HepG2 (cell line): ENCODE measurements around the gene PRR11. TPM values are rescaled to one million over a fixed set of nuclear protein-coding genes. Genes with fewer than 3 reads are reported as not detected.

Source experiments
- ATAC-seq: fragments of 200-7000 bp; cut with Tn5 transposase; 3 replicates; pipeline ENCODE4 v1.9.1; 2020; ENCODE audit warnings: mild to moderate bottlenecking, moderate library complexity
- BruUV-seq: library from RNA; stranded (reverse); fragments of 400-500 nt; replicated peaks from 2 replicates; lab custom pipeline; 2021; lab: Mats Ljungman, UMichigan
- CTCF ChIA-PET: fragments of 300-600 bp; formaldehyde crosslinking; extraction: SDS; loops from one replicate; lab custom pipeline; 2021; ENCODE audit warnings: low total read pairs, inconsistent platforms, low intra/inter-chr PET ratio; lab: Yijun Ruan, JAX
- POLR2A ChIA-PET: fragments of 350-600 bp; sonication (Branson Sonifier 250); formaldehyde crosslinking; loops from one replicate; lab custom pipeline; 2020; ENCODE audit warnings: antibody characterized with exemption, inconsistent platforms; lab: Yijun Ruan, JAX
- DNase-seq: peaks from one replicate; pipeline ENCODE4 v3.0.0-alpha.2; 2015; ENCODE audit warnings: low spot score
- FAIRE-seq: peaks from 3 replicates; lab custom pipeline; 2011; peaks lifted over from hg19 to GRCh38; lab: Jason Lieb, UNC
- H2AFZ ChIP-seq: one replicate; pipeline ENCODE4 v1.6.1; 2011; ENCODE audit warnings: low read length, inconsistent platforms
- H3K27ac ChIP-seq: fragments of 300-600 bp; 3 replicates; pipeline ENCODE4 v1.8.0; 2011; ENCODE audit warnings: mixed run types, mild to moderate bottlenecking, mixed read lengths, low read length, inconsistent platforms; ENCODE audit not compliant: insufficient read depth; ENCODE audit errors: extremely low read length
- H3K27me3 ChIP-seq, 2 experiments: fragments of 200-600 bp in 1 of 2; 2 replicates in 1 of 2; 3 replicates in 1 of 2; pipeline versions ENCODE4 v1.6.0 to v1.8.0; 2011; ENCODE audit warnings: low read length in 2 of 2, mild to moderate bottlenecking in 2 of 2, moderate library complexity in 2 of 2, inconsistent platforms in 1 of 2; ENCODE audit not compliant: insufficient read depth in 2 of 2, control insufficient read depth in 1 of 2
- H3K36me3 ChIP-seq, 2 experiments: fragments of 200-600 bp in 1 of 2; replicated peaks in 1 of 2; 2 replicates in 1 of 2; 3 replicates in 1 of 2; pipeline versions ENCODE4 v1.5.1 to v1.8.0; 2011; ENCODE audit warnings: low read length in 2 of 2, inconsistent platforms in 1 of 2; ENCODE audit not compliant: insufficient read depth in 2 of 2, control insufficient read depth in 1 of 2
- H3K4me1 ChIP-seq: 2 replicates; pipeline ENCODE4 v1.5.1; 2012; ENCODE audit warnings: low read length, inconsistent platforms; ENCODE audit not compliant: insufficient read depth
- H3K4me2 ChIP-seq: 2 replicates; pipeline ENCODE4 v1.6.0; 2011; ENCODE audit warnings: low read depth, low read length, inconsistent platforms
- H3K4me3 ChIP-seq, 3 experiments: fragments of 200-600 bp in 1 of 3; sonication (generic), shearing (Covaris generic) in 1 of 3; replicated peaks in 1 of 3; 2 replicates each; pipeline ENCODE4 v1.5.1; 2011 to 2016; ENCODE audit warnings: low read length in 3 of 3, inconsistent platforms in 2 of 3, low read depth in 2 of 3, mild to moderate bottlenecking in 2 of 3, control low read depth in 1 of 3, mixed read lengths in 1 of 3; ENCODE audit not compliant: insufficient read depth in 1 of 3
- H3K79me2 ChIP-seq: one replicate; pipeline ENCODE4 v1.6.1; 2011; ENCODE audit warnings: low read length, inconsistent platforms; ENCODE audit not compliant: insufficient read depth
- H3K9ac ChIP-seq: 2 replicates; pipeline ENCODE4 v1.6.0; 2011; ENCODE audit warnings: mild to moderate bottlenecking, low read depth, low read length, inconsistent platforms; ENCODE audit not compliant: insufficient read depth
- H3K9me3 ChIP-seq: 2 replicates; pipeline ENCODE4 v1.5.1; 2012; ENCODE audit warnings: mild to moderate bottlenecking, low read length
- H4K20me1 ChIP-seq: 2 replicates; pipeline ENCODE4 v1.6.0; 2011; ENCODE audit warnings: inconsistent platforms, mild to moderate bottlenecking, low read length, moderate library complexity; ENCODE audit not compliant: insufficient read depth
- ARHGAP35 ChIP-seq: sonication (generic); formaldehyde crosslinking; IDR thresholded peaks from 2 replicates; pipeline ENCODE4 v1.9.0; 2022; ENCODE audit warnings: mild to moderate bottlenecking, inconsistent platforms, moderate library complexity, missing genetic modification reagents, borderline replicate concordance
- BCL6 ChIP-seq: IDR thresholded peaks from 2 replicates; pipeline ENCODE4 v1.6.1; 2016; ENCODE audit warnings: missing genetic modification reagents, missing compliant biosample characterization
- CAMTA2 ChIP-seq: sonication (generic); formaldehyde crosslinking; IDR thresholded peaks from 2 replicates; pipeline ENCODE4 v1.4.0; 2020; ENCODE audit warnings: mild to moderate bottlenecking, missing genetic modification reagents, borderline replicate concordance
- DRAP1 ChIP-seq: IDR thresholded peaks from 2 replicates; pipeline ENCODE4 v1.6.1; 2016; ENCODE audit warnings: missing genetic modification reagents, missing compliant biosample characterization
- EED ChIP-seq: sonication (generic); formaldehyde crosslinking; IDR thresholded peaks from 2 replicates; pipeline ENCODE4 v1.5.0; 2020; ENCODE audit warnings: mild to moderate bottlenecking, missing genetic modification reagents
- ELF4 ChIP-seq: sonication (generic); formaldehyde crosslinking; IDR thresholded peaks from 2 replicates; pipeline ENCODE4 v1.5.0; 2020; ENCODE audit warnings: missing genetic modification reagents, mild to moderate bottlenecking, moderate library complexity, borderline replicate concordance
- KAT2B ChIP-seq: fragments of 150-350 bp; IDR thresholded peaks from 2 replicates; pipeline ENCODE4 v1.6.1; 2014; ENCODE audit warnings: low read depth, low read length, borderline replicate concordance
- MXD3 ChIP-seq: IDR thresholded peaks from 2 replicates; pipeline ENCODE4 v1.6.1; 2016; ENCODE audit warnings: mild to moderate bottlenecking, missing biosample characterization, missing genetic modification reagents
- RARG ChIP-seq: sonication (generic); formaldehyde crosslinking; IDR thresholded peaks from 2 replicates; pipeline ENCODE4 v1.4.0; 2020; ENCODE audit warnings: low read depth, mild to moderate bottlenecking, missing genetic modification reagents
- REXO4 ChIP-seq: sonication (generic); formaldehyde crosslinking; IDR thresholded peaks from 2 replicates; pipeline ENCODE4 v1.8.0; 2022; ENCODE audit warnings: missing genetic modification reagents, mild to moderate bottlenecking, borderline replicate concordance
- SETDB1 ChIP-seq: sonication (generic); formaldehyde crosslinking; IDR thresholded peaks from 2 replicates; pipeline ENCODE4 v1.5.1; 2020; ENCODE audit warnings: missing genetic modification reagents, mild to moderate bottlenecking, borderline replicate concordance
- TCF7L2 ChIP-seq: IDR thresholded peaks from 2 replicates; pipeline ENCODE4 v1.6.1; 2011; ENCODE audit warnings: mild to moderate bottlenecking, low read depth, low read length, moderate library complexity
- ZNF430 ChIP-seq: sonication (generic); formaldehyde crosslinking; IDR thresholded peaks from 2 replicates; pipeline ENCODE4 v1.9.0; 2021; ENCODE audit warnings: mild to moderate bottlenecking, missing genetic modification reagents
- ZNF574 ChIP-seq: sonication (generic); formaldehyde crosslinking; IDR thresholded peaks from 2 replicates; pipeline ENCODE4 v1.4.0; 2020; ENCODE audit warnings: missing genetic modification reagents
- ZNF713 ChIP-seq: sonication (generic); formaldehyde crosslinking; IDR thresholded peaks from 2 replicates; pipeline ENCODE4 v1.4.0; 2020; ENCODE audit warnings: mild to moderate bottlenecking, missing genetic modification reagents
- ZNF766 ChIP-seq: sonication (generic); formaldehyde crosslinking; IDR thresholded peaks from 2 replicates; pipeline ENCODE4 v1.5.0; 2020; ENCODE audit warnings: missing genetic modification reagents, borderline replicate concordance
- ZSCAN9 ChIP-seq: IDR thresholded peaks from 2 replicates; pipeline ENCODE4 v1.6.1; 2016; ENCODE audit warnings: borderline replicate concordance
- WGBS: methylation state at CpG from one replicate; pipeline ENCODE4 v1.1.6; 2017; ENCODE audit warnings: low lambda C conversion rate; 5-methylcytosine and 5-hydroxymethylcytosine counted together
- in situ Hi-C: cut with HindIII; loops from 2 replicates; pipeline ENCODE4 v1.10.0; 2017; ENCODE audit warnings: low pct_unique_long_range_greater_than_20kb; ENCODE audit not compliant: extremely low pct_ligation_motif_present
- intact Hi-C: fragments of 100-400 bp; cut with micrococcal nuclease; formaldehyde crosslinking; loops from one replicate; pipeline ENCODE4 v1.10.0; 2022; ENCODE audit not compliant: unreplicated experiment
- polyA plus RNA-seq, 8 experiments: library from polyadenylated mRNA; depleted of rRNA in 3 of 8; stranded (reverse) in 7 of 8; unstranded in 1 of 8; fragments of >200 nt; fragmentation: Illumina TruSeq in 4 of 8; extraction: Trizol in 4 of 8; gene quantifications; 2 replicates each; pipeline versions ENCODE4 v1.2.1 to v1.2.3, GENCODE V29; 2011 to 2016; ENCODE audit warnings: low read depth in 4 of 8, missing spikeins in 1 of 8, mixed read lengths in 1 of 8; ENCODE audit not compliant: insufficient read depth in 1 of 8
- total RNA-seq, 5 experiments: library from RNA; depleted of rRNA; stranded (reverse); fragments of >200 nt; fragmentation: Illumina TruSeq; extraction: Trizol; gene quantifications; 2 replicates each; pipeline ENCODE4 v1.2.3, GENCODE V29; 2016; ENCODE audit warnings: low read depth in 1 of 5

PRR11 gene
- total and polyA plus RNA-seq, 2 of the 13 experiments (the other 11 are each of a cell fraction or from before 2014, with no cell fraction given) = 35.7 to 39.2 TPM

GRCh38 chr17:59121901-59122480 is 33.6 kb upstream of the PRR11 start:
- DNase-seq = no peak
- Histone ChIP-seq H3K4me2 (no peak overlapping the region), H3K4me1 (no peaks in the 10 kb centered on the region), H3K27me3 (no peaks in the 10 kb centered on the region), H3K9ac (no peak overlapping the region), H3K27ac (no peak overlapping the region), H2AFZ (no peak overlapping the region), H3K36me3 (peaks cover 3 to 34% of the 10 kb centered on the region in 2 experiments), H3K79me2 (no peaks in the 10 kb centered on the region), H3K4me3 (no peak overlapping the region), H3K9me3 (no peaks in the 10 kb centered on the region), H4K20me1 (no peaks in the 10 kb centered on the region)
- ATAC-seq = no peak
- intact Hi-C loops = no loop called here
- no peak for FAIRE-seq
- in situ Hi-C loops = no loop called here
- BruUV-seq = no TSS peak
- ChIA-PET CTCF (no interaction called here), POLR2A (no interaction called here)
- TF ChIP-seq SETDB1 (CRISPR knock-in tag) (no peak), ZSCAN9 (CRISPR knock-in tag) (no peak), ELF4 (no peak)
- WGBS = over 99% methylated on average over 9 of the region's 9 CpGs

- DNase-seq (no peak), FAIRE-seq (no peak), ATAC-seq (no peak)
- H3K79me2 ChIP-seq = no peaks in the 10 kb centered on the region
- H3K36me3 ChIP-seq = peaks cover 4 to 43% of the 10 kb centered on the region in 2 experiments
- no peaks in the 10 kb centered on the region for H3K27me3 ChIP-seq
- no peak overlapping the region for H3K27ac ChIP-seq
- no peaks in the 10 kb centered on the region for H3K9me3 ChIP-seq
- no peak for TF ChIP-seq REXO4
- TF ChIP-seq TCF7L2 = no peak
- no peak for TF ChIP-seq BCL6 (CRISPR knock-in tag)
- TF ChIP-seq RARG = no peak
- TF ChIP-seq MXD3 = no peak
- no peak for TF ChIP-seq CAMTA2 (CRISPR knock-in tag)
- no peak for TF ChIP-seq DRAP1
- no peak for TF ChIP-seq ZNF766 (CRISPR knock-in tag)
- no peak for TF ChIP-seq ZNF574
- no peak for TF ChIP-seq ZNF713
- no peak for TF ChIP-seq ARHGAP35 (CRISPR knock-in tag)
- TF ChIP-seq ZNF430 (CRISPR knock-in tag) = no peak
- no peak for TF ChIP-seq KAT2B
- no peak for TF ChIP-seq EED (CRISPR knock-in tag)
- no peaks in the 10 kb centered on the region for H3K4me1 ChIP-seq
- in situ Hi-C loops = no loop called here
- 98% methylated on average over 6 of the region's 6 CpGs for WGBS
- no peak overlapping the region for H3K9ac ChIP-seq
- ChIA-PET POLR2A (no interaction called here), CTCF (no interaction called here)
- no peak overlapping the region for H2AFZ ChIP-seq
- H4K20me1 ChIP-seq = no peaks in the 10 kb centered on the region
- no peak overlapping the region for H3K4me3 ChIP-seq
- no TSS peak for BruUV-seq
- intact Hi-C loops = no loop called here
- H3K4me2 ChIP-seq = no peak overlapping the region
Measured at GRCh38 chr17:59124665-59125064, 30.9 kb upstream of the PRR11 start.
